A172 (cell line): ENCODE measurements around the gene ATAD3B. TPM values are rescaled to one million over a fixed set of nuclear protein-coding genes. Genes with fewer than 3 reads are reported as not detected.

ENCODE experiments used
- DNase-seq: peaks from one replicate; pipeline ENCODE4 v3.0.0-alpha.2; 2015; ENCODE audit warnings: low spot score
- total RNA-seq: library from RNA; depleted of rRNA; stranded (reverse); fragments of >200 nt; shearing (Covaris generic); gene quantifications from 2 replicates; pipeline ENCODE4 v1.2.3, GENCODE V29; 2014

ATAD3B gene
- total RNA-seq, 1 experiment from 2014 or later, result 12.0 TPM

GRCh38 chr1:1534401-1535154 lies 63.0 kb downstream of the ATAD3B start:
- no peak for DNase-seq

- no peak for DNase-seq
Measured at GRCh38 chr1:1535201-1536018, 63.8 kb downstream of the ATAD3B start.

GRCh38 chr1:1536019-1536937 lies 64.7 kb downstream of the ATAD3B start:
- no peak for DNase-seq

GRCh38 chr1:1536938-1537546 lies 65.5 kb downstream of the ATAD3B start:
- DNase-seq, result no peak

- DNase-seq, result no peak
Measured at GRCh38 chr1:1537626-1538250, 66.2 kb downstream of the ATAD3B start.

GRCh38 chr1:1538334-1538733 lies 66.8 kb downstream of the ATAD3B start:
- DNase-seq, result no peak

- no peak for DNase-seq
Measured at GRCh38 chr1:1538989-1539309, 67.4 kb downstream of the ATAD3B start.

- DNase-seq, result no peak
Measured at GRCh38 chr1:1539310-1540089, 67.9 kb downstream of the ATAD3B start.

- no peak for DNase-seq
Measured at GRCh38 chr1:1540090-1540817, 68.7 kb downstream of the ATAD3B start, which contains the start of gene TMEM240. TMEM240 (minus strand) TSS chr1:1540624; CDS start chr1:1540346, 278 bp downstream.

- DNase-seq, result no peak
Measured at GRCh38 chr1:1540818-1541628, 69.5 kb downstream of the ATAD3B start.

- no peak for DNase-seq
Measured at GRCh38 chr1:1541956-1542765, 70.6 kb downstream of the ATAD3B start.

GRCh38 chr1:1542766-1543705 lies 71.5 kb downstream of the ATAD3B start:
- no peak for DNase-seq

- no peak for DNase-seq
Measured at GRCh38 chr1:1543706-1544099, 72.1 kb downstream of the ATAD3B start.

GRCh38 chr1:1544544-1544943 lies 73.0 kb downstream of the ATAD3B start:
- DNase-seq, result no peak
